Tibial nerve (tissue), 3 donors: ENCODE measurements around the gene HSD17B12.

Experiments used
- POLR2A ChIP-seq, 2 donors: fragments of 450-650 bp; IDR thresholded peaks; one replicate each; pipeline ENCODE4 v1.6.1; 2017; ENCODE audit warnings: antibody characterized with exemption in 2 of 2, mild to moderate bottlenecking in 2 of 2, moderate library complexity in 2 of 2
- TF ChIP-seq, protein P1 (sequence below), 5 experiments: fragments of 200-600 bp in 3 of 5; fragments of 450-650 bp in 2 of 5; sonication (generic) in 3 of 5; IDR thresholded peaks; one replicate each; pipeline ENCODE4 v1.5.1; 2016 to 2019; ENCODE audit warnings: antibody characterized with exemption in 5 of 5, mild to moderate bottlenecking in 3 of 5, moderate library complexity in 2 of 5

DNA sequence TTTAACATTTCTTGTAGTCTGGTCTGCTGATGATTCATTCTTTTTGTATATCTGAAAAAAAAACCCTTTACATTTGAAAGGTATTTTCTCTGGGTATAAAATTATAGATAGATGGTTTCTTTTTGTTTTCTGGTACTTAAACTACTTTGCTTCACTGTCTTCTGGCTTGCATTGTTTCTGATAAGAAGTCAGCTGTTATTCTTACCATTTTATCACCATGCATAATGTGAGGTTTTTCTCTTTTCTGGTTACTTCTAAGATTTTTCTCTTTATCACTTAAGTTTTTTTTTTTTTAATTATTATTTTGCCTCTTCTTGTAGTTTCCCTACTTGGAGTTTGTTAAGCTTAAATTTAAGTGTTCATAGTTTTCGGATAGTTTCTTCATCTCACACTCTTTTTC, 84.7 kb downstream of the HSD17B12 start:
- TF ChIP-seq, protein P1, sequence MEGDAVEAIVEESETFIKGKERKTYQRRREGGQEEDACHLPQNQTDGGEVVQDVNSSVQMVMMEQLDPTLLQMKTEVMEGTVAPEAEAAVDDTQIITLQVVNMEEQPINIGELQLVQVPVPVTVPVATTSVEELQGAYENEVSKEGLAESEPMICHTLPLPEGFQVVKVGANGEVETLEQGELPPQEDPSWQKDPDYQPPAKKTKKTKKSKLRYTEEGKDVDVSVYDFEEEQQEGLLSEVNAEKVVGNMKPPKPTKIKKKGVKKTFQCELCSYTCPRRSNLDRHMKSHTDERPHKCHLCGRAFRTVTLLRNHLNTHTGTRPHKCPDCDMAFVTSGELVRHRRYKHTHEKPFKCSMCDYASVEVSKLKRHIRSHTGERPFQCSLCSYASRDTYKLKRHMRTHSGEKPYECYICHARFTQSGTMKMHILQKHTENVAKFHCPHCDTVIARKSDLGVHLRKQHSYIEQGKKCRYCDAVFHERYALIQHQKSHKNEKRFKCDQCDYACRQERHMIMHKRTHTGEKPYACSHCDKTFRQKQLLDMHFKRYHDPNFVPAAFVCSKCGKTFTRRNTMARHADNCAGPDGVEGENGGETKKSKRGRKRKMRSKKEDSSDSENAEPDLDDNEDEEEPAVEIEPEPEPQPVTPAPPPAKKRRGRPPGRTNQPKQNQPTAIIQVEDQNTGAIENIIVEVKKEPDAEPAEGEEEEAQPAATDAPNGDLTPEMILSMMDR (IDR thresholded peaks at IDR 0.05): no peak
- no peak for TF ChIP-seq POLR2A (IDR thresholded peaks at IDR 0.05)
